Activated CD4-positive, alpha-beta memory T cell treated with anti-CD3 and anti-CD28 coated beads for 36 hours (primary cell): Measurements from ENCODE around the gene TPRG1. TPM values are rescaled to one million over a fixed set of nuclear protein-coding genes. Genes with fewer than 3 reads are reported as not detected.

Experiments
- CTCF ChIA-PET: fragments of 350-600 bp; sonication (Branson Sonifier 250); formaldehyde crosslinking; loops from one replicate; lab custom pipeline; 2021; ENCODE audit warnings: antibody characterized with exemption, inconsistent platforms; lab: Charles Lee
- POLR2A ChIA-PET: fragments of 350-600 bp; sonication (Branson Sonifier 250); formaldehyde crosslinking; loops from one replicate; lab custom pipeline; 2021; ENCODE audit warnings: antibody characterized with exemption; lab: Charles Lee
- DNase-seq: peaks from one replicate; pipeline ENCODE4 v3.0.0-alpha.2; 2020
- H3K27ac Mint-ChIP-seq: one replicate; pipeline ENCODE4 v1.8.0; 2021; ENCODE audit warnings: mixed read lengths
- H3K27me3 Mint-ChIP-seq: one replicate; pipeline ENCODE4 v1.8.0; 2021; ENCODE audit warnings: mixed read lengths
- H3K36me3 Mint-ChIP-seq: one replicate; pipeline ENCODE4 v1.8.0; 2021; ENCODE audit warnings: mixed read lengths
- H3K4me1 Mint-ChIP-seq: one replicate; pipeline ENCODE4 v1.8.0; 2021; ENCODE audit warnings: low read depth, mixed read lengths
- H3K4me3 Mint-ChIP-seq: one replicate; pipeline ENCODE4 v1.8.0; 2021; ENCODE audit warnings: mild to moderate bottlenecking, mixed read lengths
- H3K9me3 Mint-ChIP-seq: one replicate; pipeline ENCODE4 v1.8.0; 2021; ENCODE audit warnings: mixed read lengths
- intact Hi-C: fragments of 100-400 bp; cut with micrococcal nuclease; formaldehyde crosslinking; loops from one replicate; pipeline ENCODE4 v1.15.1; 2023
- total RNA-seq, 2 experiments: library from RNA; stranded (reverse); gene quantifications; one replicate each; pipeline ENCODE4 v1.2.3, GENCODE V29; 2021

Gene TPRG1
- total RNA-seq, 2 experiments from 2014 or later = 11.4 to 11.5 TPM

DNA sequence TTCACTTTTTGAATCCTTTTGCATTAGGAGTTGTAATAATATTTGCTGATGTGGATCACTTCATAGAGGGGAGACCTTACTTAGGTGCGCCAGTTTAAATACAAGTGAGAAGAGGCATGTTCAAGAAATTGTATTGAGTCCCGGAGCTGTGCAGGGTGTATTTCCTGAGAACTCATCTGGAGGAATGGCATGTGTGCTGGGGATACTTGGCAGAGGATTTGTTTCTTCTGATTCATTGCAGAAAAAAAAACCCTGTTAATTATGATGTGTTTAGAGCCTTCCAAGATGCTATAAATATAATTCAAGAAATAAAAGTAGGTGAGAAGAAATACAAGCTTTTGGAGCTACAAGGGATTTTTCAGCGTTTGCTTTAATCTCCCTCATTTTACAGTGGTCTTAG is 97.6 kb downstream of the TPRG1 start:
- ChIA-PET POLR2A (interaction anchor here (1.3 kb wide), 1 partner anchor 55 kb away, joined by 3 read pairs; no protein-coding TSS in a partner anchor), CTCF (interaction anchor here (1.7 to 5.9 kb wide), 2 partner anchors 8 to 679 kb away, joined by 3 to 100 read pairs; no protein-coding TSS in a partner anchor)

GRCh38 chr3:189270248-189270832 is 98.6 kb downstream of the TPRG1 start:
- peak; percentile 58 for DNase-seq
- Mint-ChIP-seq H3K36me3 (no peaks in the 10 kb centered on the region), H3K27ac (no peak overlapping the region), H3K4me1 (peaks cover 13% of the 10 kb centered on the region), H3K9me3 (no peaks in the 10 kb centered on the region), H3K27me3 (no peaks in the 10 kb centered on the region), H3K4me3 (no peak overlapping the region)
- POLR2A ChIA-PET = interaction anchor here (1.3 kb wide), 1 partner anchor 54 kb away, joined by 3 read pairs; no protein-coding TSS in a partner anchor
- CTCF ChIA-PET = interaction anchor here (0.9 to 5.9 kb wide), 2 partner anchors 68 to 678 kb away, joined by 3 to 100 read pairs; no protein-coding TSS in a partner anchor
- intact Hi-C loops = loop anchor here (5.0 kb wide), 1 partner anchor 302 kb away; no protein-coding TSS in a partner anchor

More for the DNA sequence above, 97.6 kb downstream of the TPRG1 start:
- H3K4me1 Mint-ChIP-seq = peaks cover 12% of the 10 kb centered on the region
- H3K27me3 Mint-ChIP-seq = no peaks in the 10 kb centered on the region
- intact Hi-C loops = no loop called here
- DNase-seq = no peak
- H3K9me3 Mint-ChIP-seq = no peaks in the 10 kb centered on the region
- no peak overlapping the region for H3K27ac Mint-ChIP-seq
- no peak overlapping the region for H3K4me3 Mint-ChIP-seq
- H3K36me3 Mint-ChIP-seq = no peaks in the 10 kb centered on the region

DNA sequence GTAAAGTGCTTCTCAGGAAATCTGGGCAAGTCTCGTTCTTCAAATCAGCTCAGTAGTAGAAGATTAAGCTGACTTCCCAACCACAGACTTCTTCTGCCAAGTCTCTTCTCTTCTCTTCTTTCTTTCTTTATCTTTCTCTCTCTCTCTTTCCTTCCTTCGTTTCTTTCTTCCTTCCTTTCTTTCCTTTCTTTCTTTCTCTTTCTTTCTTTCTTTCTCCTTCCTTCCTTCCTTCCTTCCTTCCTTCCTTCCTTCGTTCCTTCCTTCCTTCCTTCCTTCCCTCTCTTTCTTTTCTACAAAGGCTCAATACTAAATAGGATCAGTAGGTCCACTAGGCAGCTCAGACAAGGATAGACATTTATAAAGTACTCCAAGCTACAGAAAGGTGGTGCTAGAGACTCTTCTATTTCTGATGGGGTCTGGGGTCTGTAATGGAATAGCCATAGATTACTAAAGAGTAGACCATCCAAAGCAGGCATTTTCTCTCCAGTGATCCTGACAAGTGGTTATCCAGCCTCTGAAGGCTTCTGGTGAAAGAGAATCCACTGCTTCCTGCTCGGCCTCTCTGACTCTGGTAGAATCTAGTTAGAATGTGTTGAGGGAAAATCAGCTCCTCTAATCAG is 100.8 kb downstream of the TPRG1 start:
- no peak overlapping the region for H3K27ac Mint-ChIP-seq
- POLR2A ChIA-PET = no interaction called here
- DNase-seq = no peak
- CTCF ChIA-PET = interaction anchor here (0.6 to 5.9 kb wide), 30 partner anchors 9 to 689 kb away, joined by 3 to 100 read pairs (median 4); no protein-coding TSS in a partner anchor
- no peak overlapping the region for H3K4me3 Mint-ChIP-seq
- H3K27me3 Mint-ChIP-seq = no peaks in the 10 kb centered on the region
- intact Hi-C loops = loop anchor here (1.0 to 5.0 kb wide), 2 partner anchors 300 to 676 kb away; no protein-coding TSS in a partner anchor
- H3K9me3 Mint-ChIP-seq = no peaks in the 10 kb centered on the region
- peaks cover 26% of the 10 kb centered on the region for H3K4me1 Mint-ChIP-seq
- H3K36me3 Mint-ChIP-seq = no peaks in the 10 kb centered on the region

DNA sequence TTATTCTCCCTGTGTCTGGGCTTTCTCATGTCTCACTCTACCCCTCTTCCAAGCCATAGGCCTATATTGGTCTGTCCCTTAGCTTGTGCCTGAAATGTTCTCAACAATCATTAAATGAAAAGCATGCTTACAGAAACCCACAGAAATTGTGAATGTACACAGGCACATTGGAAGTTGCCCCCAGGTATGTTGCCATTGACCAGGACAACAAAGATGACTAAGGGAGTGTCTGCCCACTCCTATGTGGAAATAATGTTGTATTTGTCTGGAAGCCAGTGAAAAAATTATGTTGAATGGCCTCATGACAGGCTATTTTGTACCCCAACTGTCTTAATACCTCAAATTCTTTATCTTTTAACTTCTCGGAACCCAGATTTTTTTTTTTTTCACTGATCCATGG is 102.0 kb downstream of the TPRG1 start:
- Mint-ChIP-seq H3K27ac (no peak overlapping the region), H3K36me3 (no peaks in the 10 kb centered on the region), H3K4me1 (peaks cover 31% of the 10 kb centered on the region), H3K4me3 (no peak overlapping the region), H3K27me3 (no peaks in the 10 kb centered on the region), H3K9me3 (no peaks in the 10 kb centered on the region)
- POLR2A ChIA-PET = no interaction called here
- CTCF ChIA-PET = interaction anchor here (0.7 to 5.9 kb wide), 11 partner anchors 12 to 845 kb away, joined by 3 to 100 read pairs (median 5); no protein-coding TSS in a partner anchor
- intact Hi-C loops = loop anchor here (5.0 kb wide), 1 partner anchor 299 kb away; no protein-coding TSS in a partner anchor
- DNase-seq = no peak

DNA sequence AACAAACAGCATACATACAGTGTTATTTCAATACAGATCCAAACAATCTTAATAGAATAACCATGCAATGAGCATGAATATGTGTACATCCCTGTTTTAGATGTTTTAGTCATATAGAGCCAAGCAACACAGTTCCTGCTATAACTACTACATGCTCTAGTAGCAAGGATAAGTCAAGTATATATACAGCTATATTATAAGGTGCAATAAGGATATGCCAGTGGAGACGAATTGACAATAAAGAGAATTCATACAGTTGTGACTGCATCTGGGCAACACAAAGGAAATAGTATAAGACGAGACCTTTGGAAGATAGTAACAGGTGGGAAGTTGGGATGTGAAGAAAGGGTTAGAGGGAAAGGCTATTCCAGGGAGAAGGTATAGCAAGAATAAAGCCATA is 103.4 kb downstream of the TPRG1 start:
- no peaks in the 10 kb centered on the region for H3K36me3 Mint-ChIP-seq
- H3K4me1 Mint-ChIP-seq = peaks cover 31% of the 10 kb centered on the region
- no peak overlapping the region for H3K4me3 Mint-ChIP-seq
- ChIA-PET CTCF (interaction anchor here (5.9 kb wide), 1 partner anchor 673 kb away, joined by 100 read pairs; no protein-coding TSS in a partner anchor), POLR2A (no interaction called here)
- H3K9me3 Mint-ChIP-seq = no peaks in the 10 kb centered on the region
- no peak for DNase-seq
- no peaks in the 10 kb centered on the region for H3K27me3 Mint-ChIP-seq
- intact Hi-C loops = loop anchor here (5.0 kb wide), 1 partner anchor 117 kb away; no protein-coding TSS in a partner anchor
- no peak overlapping the region for H3K27ac Mint-ChIP-seq

DNA sequence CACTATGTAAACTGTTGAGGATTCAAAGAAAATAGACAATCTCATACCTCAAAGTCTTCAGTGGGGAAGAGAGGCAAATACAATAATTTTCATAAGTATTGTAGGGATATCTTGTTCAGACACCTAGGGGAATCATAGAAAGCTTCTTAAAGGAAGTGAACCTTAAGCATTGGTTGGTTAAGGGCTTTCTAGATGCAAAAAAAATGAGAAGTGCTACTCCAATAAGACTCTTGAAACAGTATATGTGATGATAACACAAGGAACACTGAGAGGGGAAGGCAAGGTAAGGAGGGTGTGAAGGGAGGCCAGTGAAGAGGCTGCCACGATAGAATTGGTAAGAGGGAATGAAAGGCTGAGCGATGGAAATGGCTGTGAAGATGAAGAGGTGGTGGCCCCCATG is 104.1 kb downstream of the TPRG1 start:
- Mint-ChIP-seq H3K27ac (no peak overlapping the region), H3K36me3 (no peaks in the 10 kb centered on the region), H3K4me3 (no peak overlapping the region), H3K9me3 (no peaks in the 10 kb centered on the region), H3K4me1 (peaks cover 30% of the 10 kb centered on the region), H3K27me3 (no peaks in the 10 kb centered on the region)
- ChIA-PET CTCF (no interaction called here), POLR2A (no interaction called here)
- DNase-seq = no peak
- intact Hi-C loops = loop anchor here (2.0 to 5.0 kb wide), 2 partner anchors 116 to 253 kb away; no protein-coding TSS in a partner anchor

- Mint-ChIP-seq H3K9me3 (no peaks in the 10 kb centered on the region), H3K27ac (peak overlapping the region; percentile 5), H3K27me3 (no peaks in the 10 kb centered on the region), H3K4me1 (peaks cover 30% of the 10 kb centered on the region), H3K4me3 (no peak overlapping the region), H3K36me3 (no peaks in the 10 kb centered on the region)
- POLR2A ChIA-PET = interaction anchor here (0.6 to 1.4 kb wide), 4 partner anchors 12 to 77 kb away, joined by 3 to 4 read pairs (median 3); no protein-coding TSS in a partner anchor
- intact Hi-C loops = loop anchor here (1.0 to 5.0 kb wide), 3 partner anchors 29 to 252 kb away; no protein-coding TSS in a partner anchor
- DNase-seq = no peak
- CTCF ChIA-PET = interaction anchor here (0.9 to 1.0 kb wide), 2 partner anchors 8 to 671 kb away, joined by 3 read pairs; no protein-coding TSS in a partner anchor
Observed at GRCh38 chr3:189276444-189277219, 104.9 kb downstream of the TPRG1 start.

- ChIA-PET CTCF (interaction anchor here (1.0 kb wide), 1 partner anchor 9 kb away, joined by 3 read pairs; no protein-coding TSS in a partner anchor), POLR2A (interaction anchor here (1.1 to 1.4 kb wide), 3 partner anchors 11 to 46 kb away, joined by 3 to 4 read pairs (median 3); no protein-coding TSS in a partner anchor)
- H3K27me3 Mint-ChIP-seq = no peaks in the 10 kb centered on the region
- no peaks in the 10 kb centered on the region for H3K36me3 Mint-ChIP-seq
- no peak overlapping the region for H3K4me3 Mint-ChIP-seq
- no peak for DNase-seq
- peak overlapping the region; percentile 36 for H3K27ac Mint-ChIP-seq
- intact Hi-C loops = loop anchor here (1.0 to 5.0 kb wide), 4 partner anchors 11 to 251 kb away; no protein-coding TSS in a partner anchor
- H3K4me1 Mint-ChIP-seq = peaks cover 27% of the 10 kb centered on the region
- no peaks in the 10 kb centered on the region for H3K9me3 Mint-ChIP-seq
Observed at GRCh38 chr3:189277711-189278110, 105.9 kb downstream of the TPRG1 start.

GRCh38 chr3:189278221-189278620 is 106.5 kb downstream of the TPRG1 start:
- H3K36me3 Mint-ChIP-seq = no peaks in the 10 kb centered on the region
- CTCF ChIA-PET = no interaction called here
- POLR2A ChIA-PET = interaction anchor here (1.4 kb wide), 1 partner anchor 10 kb away, joined by 4 read pairs; no protein-coding TSS in a partner anchor
- peaks cover 24% of the 10 kb centered on the region for H3K4me1 Mint-ChIP-seq
- intact Hi-C loops = loop anchor here (1.0 to 5.0 kb wide), 2 partner anchors 10 to 114 kb away; no protein-coding TSS in a partner anchor
- no peak overlapping the region for H3K4me3 Mint-ChIP-seq
- no peak for DNase-seq
- no peaks in the 10 kb centered on the region for H3K9me3 Mint-ChIP-seq
- H3K27me3 Mint-ChIP-seq = no peaks in the 10 kb centered on the region
- peak overlapping the region; percentile 36 for H3K27ac Mint-ChIP-seq

GRCh38 chr3:189282189-189282588 is 110.4 kb downstream of the TPRG1 start:
- ChIA-PET CTCF (interaction anchor here (2.6 kb wide), 1 partner anchor 10 kb away, joined by 13 read pairs; no protein-coding TSS in a partner anchor), POLR2A (interaction anchor here (1.0 kb wide), 1 partner anchor 43 kb away, joined by 3 read pairs; no protein-coding TSS in a partner anchor)
- Mint-ChIP-seq H3K36me3 (no peaks in the 10 kb centered on the region), H3K9me3 (no peaks in the 10 kb centered on the region), H3K27ac (no peak overlapping the region), H3K27me3 (no peaks in the 10 kb centered on the region), H3K4me1 (peaks cover 24% of the 10 kb centered on the region), H3K4me3 (no peak overlapping the region)
- no peak for DNase-seq
- intact Hi-C loops = no loop called here

DNA sequence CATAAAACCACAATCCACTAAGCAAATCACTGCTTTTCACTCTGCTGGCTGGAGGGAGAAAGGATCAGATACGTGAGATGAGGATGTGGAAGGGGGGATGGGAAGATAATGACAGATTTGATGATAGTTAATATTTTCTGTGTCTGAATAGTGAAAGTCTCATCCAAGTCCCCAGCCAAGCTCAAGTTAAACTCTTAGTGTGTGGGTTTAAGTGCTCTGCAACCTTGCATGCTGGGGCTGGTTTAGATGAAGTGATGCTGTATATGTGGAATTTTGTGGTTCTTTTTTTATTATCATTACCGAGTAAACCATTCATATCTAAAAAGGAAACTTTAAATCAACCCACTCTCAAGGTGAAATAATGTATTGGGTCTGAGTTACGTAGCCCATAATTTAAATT is 111.0 kb downstream of the TPRG1 start:
- POLR2A ChIA-PET = interaction anchor here (1.0 kb wide), 1 partner anchor 42 kb away, joined by 3 read pairs; no protein-coding TSS in a partner anchor
- no peaks in the 10 kb centered on the region for H3K27me3 Mint-ChIP-seq
- peaks cover 20% of the 10 kb centered on the region for H3K4me1 Mint-ChIP-seq
- no peak for DNase-seq
- no peak overlapping the region for H3K4me3 Mint-ChIP-seq
- CTCF ChIA-PET = interaction anchor here (2.6 kb wide), 1 partner anchor 10 kb away, joined by 13 read pairs; no protein-coding TSS in a partner anchor
- intact Hi-C loops = no loop called here
- no peaks in the 10 kb centered on the region for H3K36me3 Mint-ChIP-seq
- no peaks in the 10 kb centered on the region for H3K9me3 Mint-ChIP-seq
- H3K27ac Mint-ChIP-seq = no peak overlapping the region
